ENCODE data around the gene C12orf54.
"Not testable (repeated sequence)": the region's sequence is repeated elsewhere in the genome, so short reads cannot be mapped to it uniquely, and the experiment has no call there.

The C12orf54 gene

GRCh38 chr12:48512855-48513254 lies 30.6 kb downstream of the C12orf54 start:
- no peak for DNase-seq

- DNase-seq, result no peak
These were observed 32.4 kb downstream of the C12orf54 start for GRCh38 chr12:48514728-48515127.

GRCh38 chr12:48520381-48520780 lies 38.1 kb downstream of the C12orf54 start:
- not testable (repeated sequence) for DNase-seq

- no peak for DNase-seq
These were observed 43.0 kb downstream of the C12orf54 start, which contains the start of gene OR8S1 for GRCh38 chr12:48525332-48525731. Gene OR8S1 (plus strand): TSS chr12:48525632. CDS start chr12:48525632, 0 bp downstream.

- no peak for DNase-seq
These were observed 45.8 kb downstream of the C12orf54 start for GRCh38 chr12:48527891-48528670.

- DNase-seq, result no peak
These were observed 50.3 kb downstream of the C12orf54 start for GRCh38 chr12:48532601-48533000.

- DNase-seq, result no peak
These were observed 54.3 kb downstream of the C12orf54 start for GRCh38 chr12:48536602-48537001.

GRCh38 chr12:48542300-48542928 lies 60.1 kb downstream of the C12orf54 start:
- DNase-seq, result peak in 3 of 5 experiments; percentile 14 to 38 (median 29)

- no peak for DNase-seq
These were observed 63.7 kb downstream of the C12orf54 start for GRCh38 chr12:48545833-48546469.

All from T-helper 2 cell (primary cell).